Left lung (tissue), 10 donors: Measurements from ENCODE around the gene CASZ1. TPM values are rescaled to one million over a fixed set of nuclear protein-coding genes. Genes with fewer than 3 reads are reported as not detected.

Experiments used
- ATAC-seq: fragments of 200-7000 bp; cut with Tn5 transposase; one replicate; pipeline ENCODE4 v1.9.1; 2020; ENCODE audit warnings: moderate library complexity
- DNase-seq, 4 donors: peaks; one replicate each; pipeline ENCODE4 v3.0.0-alpha.2; 2013 to 2020
- H3K27ac ChIP-seq, 2 donors: fragments of 200-600 bp; sonication (generic) in 1 of 2; one replicate each; pipeline versions ENCODE4 v1.5.0 to v1.8.0; 2020 to 2021
- H3K27me3 ChIP-seq, 2 donors: fragments of 200-600 bp; sonication (generic) in 1 of 2; one replicate each; pipeline versions ENCODE4 v1.5.0 to v1.8.0; 2020 to 2021
- H3K36me3 ChIP-seq, 2 donors: fragments of 200-600 bp; sonication (generic) in 1 of 2; one replicate each; pipeline versions ENCODE4 v1.5.0 to v1.8.0; 2020 to 2021
- H3K4me1 ChIP-seq, 2 donors: fragments of 200-600 bp; one replicate each; pipeline ENCODE4 v1.8.0; 2021
- H3K4me3 ChIP-seq, 2 donors: fragments of 200-600 bp; sonication (generic) in 1 of 2; one replicate each; pipeline versions ENCODE4 v1.5.0 to v1.8.0; 2020 to 2021; ENCODE audit warnings: mild to moderate bottlenecking in 1 of 2
- H3K9me3 ChIP-seq, 2 donors: fragments of 200-600 bp; sonication (generic) in 1 of 2; one replicate each; pipeline versions ENCODE4 v1.5.0 to v1.8.0; 2020 to 2021
- CTCF ChIP-seq, 2 donors: fragments of 200-600 bp; sonication (generic) in 1 of 2; IDR thresholded peaks; one replicate each; pipeline versions ENCODE4 v1.5.0 to v1.8.0; 2021; ENCODE audit warnings: antibody characterized with exemption in 2 of 2
- intact Hi-C, 2 donors: fragments of 100-400 bp; cut with DNase I; formaldehyde crosslinking; loops; one replicate each; pipeline versions ENCODE4 v1.11.2 to v1.14.2; 2022
- polyA plus RNA-seq, 6 donors: library from polyadenylated mRNA; unstranded; fragments of 120-200 nt; gene quantifications; one replicate each; pipeline ENCODE4 v1.2.1, GENCODE V29; 2013; ENCODE audit not compliant: insufficient read length in 6 of 6
- total RNA-seq, 2 donors: library from RNA; stranded (reverse); fragmentation: NEBNext Ultra II Directional; extraction: Animal tissue kit (Norgen Biotek cat#: 25700); gene quantifications; one replicate each; pipeline ENCODE4 v1.2.1, GENCODE V29; 2021
- donor health status: DM: no; HTN: yes; CAD: no.
- donor health status: DM: no; HTN: no; CAD: no.

Gene CASZ1
- total and polyA plus RNA-seq, 8 donors: 15.1 to 44.0 (median 21.1) TPM

- Histone ChIP-seq H3K27me3 (peaks cover 0 to 4% of the 10 kb centered on the region in 2 donors), H3K36me3 (no peaks in the 10 kb centered on the region), H3K4me3 (no peak overlapping the region), H3K27ac (no peak overlapping the region), H3K4me1 (no peaks in the 10 kb centered on the region), H3K9me3 (no peaks in the 10 kb centered on the region)
- ATAC-seq: no peak
- no peak for DNase-seq
- TF ChIP-seq CTCF (IDR thresholded peaks at IDR 0.05): no peak
- intact Hi-C loops: no loop called here
These were observed 22.1 kb upstream of the CASZ1 start for GRCh38 chr1:10818262-10819197.

- TF ChIP-seq CTCF (IDR thresholded peaks at IDR 0.05): no peak
- no peak for ATAC-seq
- intact Hi-C loops: no loop called here
- Histone ChIP-seq H3K4me1 (no peaks in the 10 kb centered on the region), H3K36me3 (no peaks in the 10 kb centered on the region), H3K9me3 (no peaks in the 10 kb centered on the region), H3K4me3 (no peak overlapping the region), H3K27me3 (peaks cover 0 to 4% of the 10 kb centered on the region in 2 donors), H3K27ac (no peak overlapping the region)
- no peak for DNase-seq
These were observed 20.4 kb upstream of the CASZ1 start for GRCh38 chr1:10816743-10817369.

GRCh38 chr1:10816233-10816632 lies 19.8 kb upstream of the CASZ1 start:
- Histone ChIP-seq H3K9me3 (no peaks in the 10 kb centered on the region), H3K27ac (no peak overlapping the region), H3K4me1 (no peaks in the 10 kb centered on the region), H3K4me3 (no peak overlapping the region), H3K27me3 (peaks cover 0 to 4% of the 10 kb centered on the region in 2 donors), H3K36me3 (no peaks in the 10 kb centered on the region)
- intact Hi-C loops: no loop called here
- ATAC-seq (no peak), DNase-seq (no peak)
- no peak for TF ChIP-seq CTCF (IDR thresholded peaks at IDR 0.05)

- Histone ChIP-seq H3K27ac (peak overlapping the region; percentile 28 to 33), H3K27me3 (peaks cover 0 to 4% of the 10 kb centered on the region in 2 donors), H3K9me3 (no peaks in the 10 kb centered on the region), H3K4me1 (no peaks in the 10 kb centered on the region), H3K4me3 (no peak overlapping the region), H3K36me3 (no peaks in the 10 kb centered on the region)
- ATAC-seq: peak; percentile 84
- no peak for DNase-seq
- intact Hi-C loops: no loop called here
- no peak for TF ChIP-seq CTCF (IDR thresholded peaks at IDR 0.05)
These were observed 19.4 kb upstream of the CASZ1 start for GRCh38 chr1:10815858-10816195.
